Measurements from ENCODE around the gene ADAMTS16.

Gene ADAMTS16

DNA sequence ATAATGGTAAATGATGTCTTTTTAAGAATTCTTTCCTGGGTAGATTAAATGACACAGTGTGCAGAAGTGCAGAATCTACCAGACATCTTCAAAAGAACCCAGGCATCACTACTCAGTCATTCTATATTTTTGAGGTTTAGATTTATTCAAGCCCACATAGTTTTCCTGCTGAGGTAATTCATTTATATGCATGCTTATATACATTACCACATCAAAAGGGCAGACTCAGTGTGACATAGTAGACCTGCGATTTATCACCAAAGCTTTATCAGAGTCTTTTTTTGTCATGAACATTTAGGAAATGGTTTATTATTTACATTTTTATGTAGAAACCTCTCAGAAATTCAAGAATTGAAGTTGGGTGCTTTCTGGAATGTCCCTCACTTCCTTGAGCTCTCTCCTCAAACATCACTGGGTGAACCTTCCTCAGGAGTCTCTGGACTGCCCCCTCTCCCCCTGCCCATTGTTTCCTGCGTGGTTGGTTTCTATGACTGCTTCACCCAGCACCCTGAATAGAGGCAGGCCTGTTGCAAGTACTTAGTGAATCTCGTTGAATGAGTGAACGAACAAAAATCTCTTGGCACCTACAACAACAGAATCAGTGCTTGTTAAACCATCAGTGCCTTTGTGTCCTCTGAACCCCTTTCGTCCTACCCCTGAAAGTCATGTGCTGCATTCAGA lies 42.5 kb downstream of the ADAMTS16 start:
- DNase-seq (ENCODE audit: low read depth, low spot score) = no peak

GRCh38 chr5:5183189-5183699 lies 43.1 kb downstream of the ADAMTS16 start:
- no peak for DNase-seq (ENCODE audit: low read depth, low spot score)

DNA sequence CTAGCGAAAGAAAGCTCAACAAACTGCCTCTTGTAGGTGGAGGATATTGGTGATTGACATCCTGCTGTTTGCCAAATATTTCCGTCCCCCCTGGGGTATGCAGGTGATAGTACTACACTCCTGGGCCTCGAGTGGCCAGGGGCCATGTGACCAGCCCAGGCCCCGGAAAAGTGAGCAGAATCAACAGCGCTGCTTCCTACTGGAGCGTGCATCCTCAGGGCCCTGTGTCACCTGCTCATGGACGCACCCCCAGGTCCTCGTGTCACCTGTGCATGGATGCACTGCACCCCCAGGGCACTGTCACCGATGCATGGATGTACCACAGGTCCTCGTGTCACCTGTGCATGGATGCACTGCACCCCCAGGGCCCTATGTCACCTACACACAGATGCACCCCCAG lies 43.8 kb downstream of the ADAMTS16 start:
- no peak for DNase-seq (ENCODE audit: low read depth, low spot score)

DNA sequence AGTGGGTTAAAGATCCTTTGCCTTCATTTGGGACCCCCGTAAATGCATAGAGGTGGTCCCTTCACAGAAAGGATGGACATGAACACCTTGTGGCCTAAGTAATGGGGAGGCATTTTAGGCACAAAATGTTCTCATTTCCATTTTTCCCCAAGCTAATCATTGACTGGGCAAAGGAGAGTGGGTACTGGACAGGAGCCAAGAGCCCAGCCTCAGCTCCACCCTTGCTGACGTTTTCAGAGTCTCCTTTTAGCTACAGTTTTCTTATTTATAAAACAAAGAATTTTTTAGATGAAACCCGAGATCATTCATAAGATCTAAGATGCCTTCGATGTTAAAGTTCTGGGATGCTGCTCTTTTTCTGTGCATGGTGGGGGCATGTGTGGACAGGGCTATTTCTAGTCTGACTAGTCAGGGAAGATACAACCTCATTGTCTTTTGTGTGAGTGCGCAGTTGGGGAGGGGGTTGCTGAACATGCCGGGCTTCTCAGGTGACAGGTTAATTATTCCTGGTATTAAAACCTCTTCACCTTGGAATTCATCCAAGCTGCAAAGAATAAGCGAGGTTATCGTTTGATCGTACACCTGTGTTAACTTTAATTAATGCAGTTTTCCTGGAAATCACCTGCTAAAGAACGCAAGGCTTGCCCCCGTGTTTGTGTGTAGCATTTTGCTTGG lies 48.4 kb downstream of the ADAMTS16 start:
- DNase-seq (ENCODE audit: low read depth, low spot score) = no peak

- DNase-seq (ENCODE audit: low read depth, low spot score) = no peak
These were observed 48.9 kb downstream of the ADAMTS16 start for GRCh38 chr5:5189051-5189430.

DNA sequence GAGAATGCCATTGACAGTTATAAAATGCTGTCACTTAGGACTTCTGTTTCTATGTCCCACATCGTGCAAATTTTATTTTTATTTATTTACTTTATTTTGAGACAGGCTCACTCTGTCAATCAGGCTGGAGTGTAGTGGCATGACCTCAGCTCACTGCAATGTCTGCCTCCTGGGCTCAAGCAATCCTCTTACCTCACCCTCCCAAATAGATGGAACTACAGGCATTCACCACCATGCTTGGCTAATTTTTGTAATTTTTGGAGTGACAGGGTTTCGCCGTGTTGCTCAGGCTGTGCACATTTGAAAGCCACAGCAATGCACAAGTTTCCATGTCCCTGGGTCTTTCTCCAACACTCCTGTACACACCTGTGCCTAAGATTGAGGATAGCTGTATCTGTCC lies 51.8 kb downstream of the ADAMTS16 start:
- no peak for DNase-seq (ENCODE audit: low read depth, low spot score)

GRCh38 chr5:5192681-5193080 lies 52.6 kb downstream of the ADAMTS16 start:
- no peak for DNase-seq (ENCODE audit: low read depth, low spot score)

GRCh38 chr5:5195128-5195918 lies 55.2 kb downstream of the ADAMTS16 start:
- DNase-seq (ENCODE audit: low read depth, low spot score) = no peak

- no peak for DNase-seq (ENCODE audit: low read depth, low spot score)
These were observed 58.0 kb downstream of the ADAMTS16 start for GRCh38 chr5:5198135-5198534.

DNA sequence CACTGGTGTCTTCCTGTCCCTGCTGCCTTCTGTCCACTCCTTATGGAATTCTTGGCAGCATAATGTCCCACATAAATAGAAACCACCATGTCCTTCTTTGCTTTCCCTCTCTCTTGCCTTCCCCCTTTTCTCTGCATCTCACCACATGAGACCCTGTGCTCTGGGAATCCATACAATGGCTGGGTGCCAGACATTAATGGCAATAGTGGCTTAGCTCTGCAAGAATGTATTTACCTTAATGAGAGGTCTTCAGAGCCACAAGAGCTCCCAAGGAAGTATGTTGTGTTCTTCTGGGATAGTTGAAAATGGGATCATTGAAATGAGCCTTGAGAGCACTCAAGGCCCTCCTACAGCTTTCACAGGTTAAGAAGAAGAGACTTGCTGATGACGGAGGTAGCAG lies 58.7 kb downstream of the ADAMTS16 start:
- no peak for DNase-seq (ENCODE audit: low read depth, low spot score)

DNA sequence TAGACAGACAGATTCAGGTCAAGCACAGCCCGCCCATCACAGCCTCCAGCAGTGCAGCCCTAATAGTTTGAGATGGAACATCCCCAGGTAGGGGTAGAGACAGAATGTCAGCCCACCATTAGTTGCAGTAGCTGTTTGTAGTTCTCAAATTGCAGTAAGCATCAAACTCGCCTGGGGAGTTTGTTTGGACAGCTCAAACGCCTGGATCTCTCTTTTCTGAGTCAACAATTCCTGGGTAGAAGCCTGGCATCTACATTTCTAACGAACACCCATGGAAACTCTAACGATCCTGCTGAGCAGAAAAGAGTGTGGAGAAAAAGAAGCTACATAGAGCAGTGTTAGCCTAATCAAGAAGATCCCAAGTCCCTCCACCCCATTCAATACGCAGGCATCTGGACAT lies 59.4 kb downstream of the ADAMTS16 start:
- DNase-seq (ENCODE audit: low read depth, low spot score) = no peak

DNA sequence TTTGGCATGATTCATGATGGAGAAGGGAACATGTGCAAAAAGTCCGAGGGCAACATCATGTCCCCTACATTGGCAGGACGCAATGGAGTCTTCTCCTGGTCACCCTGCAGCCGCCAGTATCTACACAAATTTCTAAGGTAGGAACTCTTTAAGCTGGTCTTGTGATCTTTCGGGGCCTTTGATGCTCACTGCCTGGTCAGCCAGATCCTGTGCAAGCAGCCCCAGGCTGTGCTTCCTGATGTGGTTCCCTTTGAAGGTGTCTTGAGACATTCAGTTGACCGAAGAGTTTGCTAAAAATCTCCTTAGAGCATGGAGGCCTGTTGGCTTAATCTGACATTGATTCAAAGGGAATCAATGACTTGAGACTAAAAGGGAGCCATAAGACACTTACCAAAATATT lies 60.0 kb downstream of the ADAMTS16 start:
- DNase-seq (ENCODE audit: low read depth, low spot score) = no peak

GRCh38 chr5:5202321-5202720 lies 62.2 kb downstream of the ADAMTS16 start:
- no peak for DNase-seq (ENCODE audit: low read depth, low spot score)

DNA sequence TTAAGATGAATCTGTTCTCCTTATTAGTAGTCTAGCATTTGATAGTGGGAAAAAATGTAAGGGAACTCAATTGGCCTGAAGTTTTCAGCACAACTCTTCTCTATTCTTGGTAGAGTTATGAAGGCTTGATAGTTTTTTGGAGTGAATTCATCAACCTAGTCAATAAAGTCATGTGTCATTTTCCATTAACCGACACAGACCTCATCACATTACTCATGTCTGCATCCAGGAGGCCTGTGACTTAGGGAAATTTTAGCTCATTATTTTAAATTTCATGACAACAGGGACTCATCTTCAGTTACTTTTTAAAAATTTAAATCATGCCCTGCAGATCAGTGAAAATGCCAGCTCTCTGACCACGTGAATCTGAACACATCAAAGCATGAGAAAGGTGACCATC lies 63.3 kb downstream of the ADAMTS16 start:
- DNase-seq (ENCODE audit: low read depth, low spot score) = no peak

DNA sequence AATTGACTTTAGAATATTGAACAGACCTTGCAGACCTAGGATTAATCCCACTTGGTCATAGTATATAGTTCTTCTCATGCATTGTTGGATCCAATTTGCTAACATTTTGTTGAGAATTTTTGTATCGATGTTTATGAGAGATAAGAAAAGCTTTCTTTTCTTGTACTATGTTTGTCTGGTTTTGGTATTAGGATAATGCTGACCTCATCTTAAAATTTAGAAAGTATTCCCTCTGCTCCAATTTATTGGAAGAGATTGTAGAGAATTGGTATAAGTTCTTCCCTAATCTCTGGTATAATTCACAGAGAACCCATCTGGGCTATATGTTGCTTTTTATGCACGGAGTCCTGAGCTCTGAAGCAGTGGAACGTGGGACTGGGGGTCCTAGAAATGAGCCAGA lies 67.7 kb downstream of the ADAMTS16 start:
- DNase-seq (ENCODE audit: low read depth, low spot score) = no peak

- DNase-seq (ENCODE audit: low read depth, low spot score) = no peak
These were observed 69.0 kb downstream of the ADAMTS16 start for GRCh38 chr5:5209089-5209488.

DNA sequence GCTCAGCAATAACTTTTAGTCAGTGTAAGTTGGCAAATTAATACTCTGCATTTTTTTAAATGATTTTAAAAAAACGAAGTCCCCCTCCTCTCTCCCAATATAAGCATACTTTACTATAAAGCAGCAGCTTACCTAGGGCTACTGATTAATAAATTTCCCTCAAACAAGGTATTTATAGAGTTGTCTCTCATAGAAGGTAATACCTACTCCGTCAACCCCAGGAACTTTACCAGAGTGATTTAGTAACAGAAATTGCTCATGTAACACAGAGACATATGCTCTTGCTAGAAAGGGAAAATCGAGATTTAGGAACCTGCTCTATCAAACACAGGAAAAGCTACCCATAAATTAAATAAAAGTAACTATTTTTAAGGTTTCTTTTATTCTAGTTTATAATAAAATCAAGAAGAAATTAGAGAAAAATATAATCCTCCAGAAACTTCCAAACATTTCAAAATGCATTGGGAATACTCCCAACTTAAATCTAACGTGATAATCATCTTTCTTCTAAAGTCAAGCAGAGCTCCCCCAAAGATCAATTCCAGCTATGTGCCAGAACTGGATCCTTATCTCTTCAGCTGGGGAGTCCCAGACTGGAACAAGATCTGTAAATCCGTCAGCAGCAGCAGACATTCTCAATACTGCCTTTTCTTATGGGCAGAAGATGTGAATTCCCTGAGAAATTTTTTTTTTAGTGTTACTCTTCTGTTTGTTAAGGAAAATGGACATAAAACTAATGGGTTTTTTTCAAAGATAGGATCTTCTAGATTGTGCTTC lies 69.6 kb downstream of the ADAMTS16 start:
- DNase-seq (ENCODE audit: low read depth, low spot score) = no peak

DNA sequence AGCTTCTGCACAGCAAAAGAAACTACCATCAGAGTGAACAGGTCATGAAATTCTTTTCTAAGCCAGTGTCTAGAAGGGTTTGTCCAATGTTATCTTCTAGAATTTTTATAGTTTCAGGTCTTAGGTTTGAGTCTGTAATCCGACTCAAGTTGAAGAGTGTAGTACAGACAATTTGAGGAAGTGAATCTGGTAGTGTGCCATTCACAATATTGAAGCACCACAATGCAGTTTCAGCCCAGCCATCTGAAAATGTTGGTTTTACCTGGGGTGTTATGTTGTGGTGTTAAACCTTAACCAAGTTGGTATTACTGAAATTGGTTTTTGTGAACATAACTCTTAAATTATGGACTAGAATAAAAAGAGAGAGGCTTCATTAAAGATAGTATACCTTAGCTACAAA lies 77.2 kb downstream of the ADAMTS16 start:
- no peak for DNase-seq (ENCODE audit: low read depth, low spot score)

DNA sequence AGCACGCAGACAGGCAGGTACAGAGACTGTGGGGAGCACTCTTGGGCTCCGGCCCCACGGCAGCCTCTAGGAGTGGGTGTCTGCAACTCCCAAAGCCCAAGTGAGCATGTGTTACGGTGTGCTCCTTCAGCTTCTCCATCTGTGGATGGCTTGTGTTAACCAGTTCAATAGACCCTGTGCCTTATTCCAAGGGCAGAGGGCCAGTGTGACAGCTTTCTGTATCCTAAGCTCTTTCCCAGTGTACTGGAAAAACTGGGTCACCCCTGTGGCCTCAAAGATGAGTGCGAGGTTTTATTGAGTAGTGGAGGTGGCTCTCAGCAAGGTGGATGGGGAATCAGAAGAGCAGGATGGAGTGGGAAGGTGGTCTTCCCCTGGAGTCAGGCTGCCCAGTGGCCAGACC lies 78.3 kb downstream of the ADAMTS16 start:
- no peak for DNase-seq (ENCODE audit: low read depth, low spot score)

- DNase-seq (ENCODE audit: low read depth, low spot score) = no peak
These were observed 79.4 kb downstream of the ADAMTS16 start for GRCh38 chr5:5219541-5219940.

- DNase-seq (ENCODE audit: low read depth, low spot score) = no peak
These were observed 80.9 kb downstream of the ADAMTS16 start for GRCh38 chr5:5220901-5221631.

Data from smooth muscle cell of the brain vasculature (primary cell).